Stimulated activated CD8-positive, alpha-beta memory T cell treated with anti-CD3 and anti-CD28 coated beads, Interleukin-2, amount 100 ng/mL, for 1 hour (primary cell): ENCODE data around the gene PLA1A.
"Not testable (repeated sequence)": the region's sequence is repeated elsewhere in the genome, so short reads cannot be mapped to it uniquely, and the experiment has no call there.

Source experiments
- DNase-seq, 2 donors: peaks; one replicate each; pipeline ENCODE4 v3.0.0-alpha.2; 2020; ENCODE audit warnings: low read depth in 2 of 2

Gene PLA1A

DNA sequence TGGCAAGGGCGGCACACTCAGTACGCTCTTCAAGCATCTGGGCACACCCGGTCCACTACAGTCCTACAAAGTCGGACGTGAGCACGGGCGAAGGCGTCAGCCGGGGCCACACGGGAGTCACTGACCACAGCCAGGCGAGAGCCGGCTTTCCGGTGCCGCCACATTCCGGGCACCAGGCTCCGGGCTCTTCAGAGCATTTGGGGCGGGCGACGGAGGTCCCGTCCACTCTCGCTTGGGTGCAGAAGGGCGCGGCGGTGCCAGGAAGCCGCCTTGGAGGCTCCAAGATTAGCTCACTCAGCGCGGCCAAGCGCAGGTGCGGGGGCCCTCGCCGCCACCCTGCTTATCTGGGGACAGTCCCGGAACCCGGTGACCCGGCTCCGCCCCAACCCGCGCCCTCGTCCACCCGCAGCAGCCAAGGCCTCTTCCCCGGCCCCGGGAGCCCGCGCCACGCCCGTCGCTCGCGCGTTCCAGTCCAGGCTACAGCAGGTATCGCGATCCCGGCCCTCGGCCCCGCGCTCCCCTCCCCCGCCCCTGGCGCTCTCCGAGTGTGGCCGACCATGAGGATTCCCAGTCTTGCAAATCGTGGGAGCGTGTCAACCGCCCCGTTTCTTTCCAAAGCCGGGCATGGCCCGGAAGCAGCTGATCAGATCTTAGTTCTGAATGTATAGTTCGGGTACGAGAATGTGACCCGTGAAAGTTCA is 18.2 kb upstream of the PLA1A start, which contains the start of gene ADPRH:
Gene ADPRH, plus strand, starts transcription at position 127 of the 701 bp plus-strand sequence. CDS start 2,678 bp downstream, outside the sequence.
- peak in 1 of 2 donors; percentile 17 for DNase-seq

DNA sequence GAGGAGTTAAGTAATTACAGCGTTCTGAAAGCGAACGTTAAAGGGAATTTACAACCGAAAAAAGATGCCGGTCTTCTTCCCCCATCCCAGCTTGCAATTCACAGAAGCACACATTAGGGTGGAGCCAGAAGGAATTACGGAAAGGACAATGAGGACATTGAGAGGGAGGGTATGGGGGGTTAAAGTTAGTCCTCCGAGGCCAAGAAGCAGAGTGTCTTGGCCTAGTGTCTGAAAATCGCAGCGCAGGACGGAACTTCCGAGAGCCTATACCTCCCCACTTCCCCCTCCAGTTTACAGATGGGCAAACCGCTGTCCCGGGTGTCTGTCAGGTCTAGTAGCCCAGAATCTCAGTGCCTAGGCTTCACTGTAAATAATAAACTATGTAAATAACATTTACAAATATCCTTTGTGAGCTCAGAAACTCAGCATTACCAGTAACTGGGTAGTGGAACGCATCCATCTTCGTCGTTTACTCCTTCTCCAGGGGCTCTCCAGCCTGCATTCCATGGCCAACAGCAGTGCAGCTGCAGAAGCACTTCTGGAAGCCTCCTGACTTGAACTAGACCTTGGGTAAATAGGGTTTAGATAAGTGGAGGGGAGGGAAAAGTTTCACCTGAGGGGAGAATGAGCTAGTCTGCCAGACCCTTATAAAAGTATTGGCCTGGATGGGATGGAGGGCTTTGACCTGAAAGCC is 17.5 kb upstream of the PLA1A start:
- DNase-seq, result no peak

DNA sequence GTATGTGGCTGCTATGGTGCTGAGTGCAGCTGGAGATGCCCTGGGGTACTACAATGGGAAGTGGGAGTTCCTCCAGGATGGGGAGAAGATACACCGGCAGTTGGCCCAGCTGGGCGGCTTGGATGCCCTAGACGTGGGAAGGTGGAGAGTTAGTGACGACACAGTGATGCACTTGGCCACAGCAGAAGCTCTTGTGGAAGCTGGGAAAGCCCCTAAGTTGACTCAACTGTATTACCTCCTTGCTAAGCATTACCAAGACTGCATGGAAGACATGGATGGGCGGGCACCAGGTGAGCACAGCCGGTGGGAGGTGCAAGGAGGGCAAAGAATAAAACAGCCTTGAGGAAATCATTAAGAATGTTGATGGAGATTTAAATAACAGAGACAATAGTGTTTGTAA is 15.5 kb upstream of the PLA1A start:
- no peak for DNase-seq

DNA sequence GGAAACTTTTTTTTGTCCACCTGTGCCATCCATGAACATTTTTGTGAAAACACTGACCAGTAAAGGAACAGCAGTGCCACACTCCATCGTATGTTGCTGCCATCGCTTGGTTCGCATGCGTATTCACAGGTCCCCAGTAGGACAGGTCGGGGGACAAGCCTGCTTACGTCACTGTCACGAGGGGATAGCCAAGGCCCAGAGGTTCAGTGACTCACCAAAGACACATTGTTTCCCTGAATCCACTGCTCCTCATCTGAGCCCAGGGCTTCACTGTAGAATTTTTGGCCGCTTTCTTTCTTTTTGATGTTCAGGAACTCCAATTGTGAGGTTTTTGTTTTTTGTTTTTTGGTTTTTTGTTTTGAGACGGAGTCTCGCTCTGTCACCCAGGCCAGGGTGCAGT is 12.5 kb upstream of the PLA1A start:
- no peak for DNase-seq

DNA sequence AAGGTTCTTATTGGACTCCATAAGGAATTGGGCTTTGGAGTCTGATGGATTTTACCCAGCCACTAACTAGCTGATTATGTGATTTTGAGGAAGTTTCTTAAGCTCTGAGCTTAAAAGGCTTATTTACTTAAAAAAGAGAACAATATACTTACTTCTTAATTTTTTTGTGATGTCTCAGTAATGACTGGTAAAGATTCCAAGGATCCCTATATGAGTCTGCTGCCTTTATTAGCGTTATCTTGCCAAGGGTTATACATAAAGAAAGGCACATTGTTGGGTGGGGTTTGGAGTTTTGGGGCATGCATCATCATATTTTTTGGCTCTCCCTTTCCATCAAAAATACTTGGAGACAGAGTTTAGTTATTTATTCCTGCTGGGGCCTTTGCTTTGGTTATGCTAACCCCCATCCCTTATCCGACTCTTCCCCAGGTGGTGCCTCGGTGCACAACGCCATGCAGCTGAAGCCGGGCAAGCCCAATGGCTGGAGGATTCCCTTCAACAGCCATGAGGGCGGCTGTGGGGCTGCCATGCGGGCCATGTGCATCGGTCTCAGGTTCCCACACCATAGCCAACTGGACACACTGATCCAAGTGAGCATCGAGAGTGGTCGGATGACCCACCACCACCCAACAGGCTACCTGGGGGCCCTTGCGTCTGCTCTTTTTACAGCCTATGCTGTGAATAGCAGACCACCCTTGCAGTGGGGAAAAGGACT is 11.7 kb upstream of the PLA1A start:
- DNase-seq, result no peak

DNA sequence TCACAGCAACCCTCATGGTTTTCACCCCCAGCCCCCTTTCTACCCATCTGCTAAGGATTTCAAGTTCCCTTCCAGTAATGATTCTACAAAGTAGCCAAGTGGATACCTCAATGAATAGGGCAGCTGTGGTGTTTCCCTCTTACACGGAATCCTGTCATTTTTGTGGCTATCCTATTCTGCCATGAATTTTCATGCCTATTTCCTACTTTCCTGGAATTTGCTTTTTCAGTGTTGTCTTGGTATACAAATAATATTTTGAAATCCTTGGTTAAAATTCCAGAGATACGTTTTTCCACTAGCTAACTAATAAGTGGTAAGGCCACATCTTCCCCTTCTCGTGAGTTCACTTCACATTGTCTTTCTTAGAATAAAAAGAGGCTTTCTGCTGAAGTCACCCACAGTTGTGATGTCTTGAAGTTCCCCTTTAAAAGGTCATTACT is 10.9 kb upstream of the PLA1A start:
- no peak for DNase-seq

DNA sequence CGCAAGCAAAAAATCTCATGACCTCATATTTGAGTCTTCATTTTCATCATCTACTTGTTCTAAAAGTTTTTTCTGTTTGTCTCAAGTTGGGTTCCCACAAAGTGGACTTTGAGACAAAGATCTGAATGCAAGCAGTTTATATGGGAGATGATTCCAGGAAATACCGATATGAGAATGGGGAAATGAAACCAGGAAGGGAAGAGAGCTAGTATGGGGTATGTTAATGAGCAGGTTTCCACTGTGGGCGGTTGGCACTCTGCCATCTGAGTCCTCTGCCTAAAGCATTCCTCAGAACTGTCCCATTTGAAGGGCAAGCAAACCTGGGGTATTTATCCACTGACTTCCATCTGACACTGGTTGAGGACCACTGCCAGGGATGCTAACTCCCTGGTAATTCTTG is 9.6 kb upstream of the PLA1A start:
- DNase-seq, result no peak

DNA sequence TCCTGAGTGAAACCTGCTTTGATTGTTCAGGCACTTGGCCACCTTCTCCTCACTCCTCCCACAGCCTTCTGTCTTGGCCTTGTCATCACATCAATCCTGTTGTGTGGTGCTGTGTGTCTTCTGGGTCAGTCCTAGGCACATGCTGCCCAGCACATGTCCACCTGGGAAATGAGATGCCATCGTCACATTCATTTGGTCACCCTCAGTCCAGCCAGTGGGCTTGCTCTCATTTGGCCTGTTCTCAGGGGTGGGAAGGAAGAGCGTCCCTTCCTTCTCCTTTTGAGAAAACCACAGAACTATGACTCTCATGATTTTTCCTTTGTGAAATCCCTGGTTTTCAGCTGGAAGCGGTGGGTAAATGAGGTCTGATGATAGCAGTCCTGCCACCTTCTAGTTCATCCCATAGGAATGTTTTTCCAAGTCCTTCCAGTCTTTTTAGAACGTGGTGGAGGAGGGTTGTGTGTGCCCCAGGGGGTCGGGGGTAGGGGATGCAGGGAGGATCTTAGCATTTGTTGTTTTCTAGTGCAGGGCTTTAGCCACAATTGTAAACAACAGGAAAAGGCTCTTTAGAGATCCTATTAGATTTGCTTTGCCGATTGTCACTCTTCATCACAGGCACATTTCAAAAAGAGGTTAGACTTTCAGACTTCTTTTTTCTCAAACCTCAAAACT is 8.4 kb upstream of the PLA1A start:
- no peak for DNase-seq

DNA sequence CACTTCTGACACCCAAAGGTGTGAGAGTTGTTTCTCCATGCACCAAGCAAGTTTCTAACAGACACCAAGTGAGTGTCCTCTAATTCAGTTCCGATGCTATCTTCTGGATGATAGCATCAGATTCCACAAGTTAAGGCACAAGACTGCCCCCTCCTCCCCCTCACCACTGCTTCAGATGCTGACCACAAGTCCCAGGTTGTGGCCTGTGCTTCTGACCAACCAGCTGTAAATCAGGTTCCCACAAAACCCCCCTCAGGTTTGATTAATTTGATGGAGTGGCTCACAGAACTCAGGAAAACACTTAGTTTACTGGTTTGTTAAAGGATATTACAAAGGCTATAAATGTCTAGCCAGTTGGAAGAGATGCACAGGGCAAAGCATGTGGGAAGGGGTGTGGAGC is 7.0 kb upstream of the PLA1A start:
- no peak for DNase-seq

DNA sequence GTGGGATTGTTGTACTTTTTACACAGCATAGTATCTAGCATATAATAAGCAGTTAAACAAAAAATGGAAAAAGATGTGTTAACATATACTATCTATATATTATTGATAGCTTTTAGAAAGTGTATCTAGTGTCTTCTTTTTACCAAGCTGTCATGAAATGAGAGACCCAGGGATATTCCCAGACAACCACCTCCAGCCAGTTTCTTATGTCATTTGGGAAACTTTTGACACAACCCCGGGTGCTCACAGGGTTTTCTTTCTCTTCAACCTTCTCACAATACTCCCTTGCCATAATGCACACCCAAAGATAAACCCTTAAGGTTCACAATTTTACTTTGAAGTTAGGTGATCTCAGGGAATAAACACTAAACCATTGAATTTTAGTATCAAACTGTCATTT is 4.8 kb upstream of the PLA1A start:
- DNase-seq, result no peak

DNA sequence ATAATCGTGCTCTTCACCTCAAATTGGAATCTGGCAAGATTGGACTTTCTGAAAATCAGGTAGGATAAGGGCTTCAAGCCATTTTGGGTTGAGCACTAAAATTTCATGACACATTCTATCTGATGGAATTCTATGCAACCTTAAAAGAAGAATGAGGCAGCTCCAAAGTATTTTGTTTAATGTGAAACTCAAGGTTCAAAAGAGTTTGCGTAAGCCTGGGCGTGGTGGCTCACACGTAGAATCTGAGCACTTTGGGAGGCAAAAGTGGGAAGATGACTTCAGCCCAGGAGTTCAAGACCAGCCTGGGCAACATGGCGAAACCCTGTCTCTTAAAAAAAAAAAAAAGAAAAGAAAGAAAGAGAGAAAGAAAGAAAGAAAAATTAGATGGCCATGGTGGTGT is 3.6 kb upstream of the PLA1A start:
- no peak for DNase-seq

DNA sequence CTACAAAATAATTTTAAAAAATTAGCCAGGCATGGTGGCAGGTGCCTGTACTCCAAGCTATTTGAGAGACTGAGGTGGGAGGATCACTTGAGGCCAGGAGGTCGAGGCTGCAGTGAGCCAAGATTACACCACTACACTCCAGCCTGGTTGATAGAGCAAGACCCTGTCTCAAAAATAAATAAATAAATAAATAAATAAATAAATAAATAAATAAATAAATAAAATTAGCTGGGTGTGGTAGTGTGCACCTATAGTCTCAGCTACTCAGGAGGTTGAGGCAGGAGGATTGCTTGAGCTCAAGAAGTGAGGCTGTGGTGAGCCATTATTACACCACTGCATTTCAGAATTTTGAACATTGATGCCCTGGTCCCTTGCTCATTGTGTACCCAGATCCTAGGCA is 2.8 kb upstream of the PLA1A start:
- DNase-seq, result not testable (repeated sequence)

DNA sequence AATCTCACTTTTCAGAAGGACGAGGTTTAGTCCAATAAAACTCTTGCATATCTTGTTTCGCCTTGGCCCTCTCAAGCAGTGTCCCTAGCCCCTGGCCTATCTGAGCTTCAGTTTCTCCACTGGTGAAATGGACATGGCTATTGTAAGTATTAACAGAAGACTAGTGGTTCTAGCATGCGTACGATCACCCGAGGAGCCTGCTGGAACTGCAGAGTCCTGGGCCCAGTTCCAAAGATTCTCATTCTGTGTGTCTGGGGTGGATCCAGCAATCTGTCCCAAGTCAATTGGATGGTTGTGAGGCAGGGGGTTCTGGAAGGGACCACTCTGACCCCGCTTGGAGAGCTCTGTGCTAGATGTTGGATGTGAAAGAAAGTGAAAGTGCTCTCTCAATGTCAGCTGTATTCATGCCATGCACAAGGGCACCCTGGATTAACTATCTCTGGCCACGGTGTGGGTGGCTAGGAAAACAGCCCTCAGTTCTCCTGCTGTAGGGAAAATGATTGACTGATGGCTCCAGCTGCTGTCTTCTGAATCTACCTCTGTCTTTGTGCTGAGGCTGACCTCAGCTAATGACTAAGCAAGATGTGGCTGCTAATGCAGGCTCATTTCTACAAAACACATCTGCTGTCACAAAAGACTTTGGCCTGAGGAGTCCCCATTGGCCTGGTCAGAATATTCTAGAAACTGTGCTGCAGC is 1.9 kb upstream of the PLA1A start:
- DNase-seq, result no peak

DNA sequence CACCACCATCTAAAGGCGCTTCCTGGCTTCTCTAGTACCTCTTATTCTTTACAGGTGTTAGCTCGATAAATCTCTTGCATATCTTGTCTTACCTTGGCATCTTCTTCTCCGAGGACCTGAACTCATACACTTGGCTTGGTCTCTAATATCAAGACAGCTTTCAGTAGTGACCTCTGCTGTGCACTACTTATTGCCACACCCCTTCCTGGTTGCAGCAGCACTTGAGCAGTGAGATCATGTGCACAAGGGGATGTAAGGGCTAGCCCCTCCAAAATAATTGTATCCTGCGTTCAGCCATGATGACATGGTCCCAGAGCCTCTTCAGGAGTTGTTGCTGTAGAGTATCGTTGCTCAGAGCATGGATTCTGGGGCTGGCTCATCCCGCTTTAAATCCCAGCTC is 1.3 kb upstream of the PLA1A start:
- DNase-seq, result no peak

DNA sequence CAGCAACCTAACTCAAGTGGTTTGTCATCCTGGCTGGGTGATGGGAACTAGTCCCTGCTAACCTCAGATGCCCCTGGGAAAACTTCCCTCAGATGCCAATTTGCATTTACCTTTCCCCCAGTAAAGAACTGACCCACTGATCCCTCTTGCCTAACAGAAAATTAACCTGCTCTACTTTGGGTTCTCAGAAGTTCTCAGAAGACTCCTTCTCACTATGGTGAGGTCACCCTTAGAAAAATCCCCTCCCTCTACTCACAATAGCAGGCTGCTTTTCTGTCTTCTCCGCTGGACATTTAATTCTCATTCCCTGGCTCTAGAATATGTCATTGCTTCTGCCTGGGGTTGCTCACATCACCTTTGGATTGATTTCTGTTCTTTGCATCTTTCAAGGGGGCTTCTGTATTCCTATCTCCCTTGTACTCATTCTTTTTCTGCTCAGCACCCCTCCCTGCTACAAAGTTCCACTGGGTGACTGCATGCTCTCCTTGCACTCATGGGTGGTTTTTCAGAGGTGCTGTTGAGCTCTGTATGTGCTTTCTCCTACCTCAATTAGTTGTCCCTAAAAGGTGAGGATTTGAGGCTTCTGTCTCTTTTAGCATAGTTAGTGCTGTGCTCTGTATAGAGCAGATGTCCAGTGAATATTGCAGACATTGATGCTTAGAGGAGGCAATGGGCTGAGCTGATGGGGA is 869 bp downstream of the PLA1A start:
- DNase-seq, result no peak

DNA sequence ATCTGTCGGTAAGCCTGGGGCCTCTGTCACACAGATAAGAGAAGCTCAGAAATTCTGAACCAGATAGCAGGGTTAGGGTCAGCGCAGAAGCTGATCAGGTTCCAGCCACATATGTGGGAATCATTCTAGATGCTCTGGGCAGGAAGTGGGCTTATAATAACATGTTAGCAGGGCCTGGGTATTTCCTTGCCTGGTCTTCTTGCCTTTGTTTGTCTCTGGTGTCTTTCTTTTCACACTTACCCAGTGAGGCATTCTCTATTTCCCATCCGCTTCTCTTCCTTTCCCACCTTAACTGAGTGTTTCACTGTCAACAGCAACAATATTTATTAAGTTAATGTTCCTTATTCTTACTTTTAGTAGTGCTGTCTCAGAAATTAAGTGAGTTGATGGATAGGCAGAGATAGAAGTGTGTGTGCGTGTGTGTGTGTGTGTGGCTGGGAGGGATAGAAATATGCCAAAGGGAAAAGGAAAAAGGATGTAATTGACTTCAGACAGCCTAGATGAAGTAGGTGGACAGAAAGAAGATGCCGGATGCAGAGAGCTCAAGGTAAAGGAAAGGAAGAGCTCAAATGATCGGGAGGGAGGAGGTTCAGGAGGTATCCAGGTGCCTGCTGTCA is 2.0 kb downstream of the PLA1A start:
- no peak for DNase-seq

DNA sequence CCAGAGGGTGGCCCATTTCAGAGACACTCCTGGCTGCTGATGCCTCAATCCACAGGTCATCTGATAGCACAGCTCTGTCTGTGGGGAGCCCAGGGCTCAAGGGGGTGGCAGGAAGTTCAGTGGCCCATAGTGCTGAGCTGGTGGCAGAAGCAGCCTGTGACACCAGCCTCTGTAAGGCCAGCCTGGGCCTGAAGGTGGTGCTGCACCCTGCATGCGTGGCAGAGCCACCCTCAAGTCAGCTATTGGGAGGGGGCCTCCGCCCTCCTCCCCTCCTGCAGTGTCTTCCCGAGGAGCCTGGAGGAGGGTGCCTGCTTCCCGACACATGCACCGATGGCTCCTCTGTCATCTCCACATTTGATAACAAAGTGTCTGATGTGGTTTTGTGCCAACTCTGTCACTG is 3.0 kb downstream of the PLA1A start:
- DNase-seq, result no peak

DNA sequence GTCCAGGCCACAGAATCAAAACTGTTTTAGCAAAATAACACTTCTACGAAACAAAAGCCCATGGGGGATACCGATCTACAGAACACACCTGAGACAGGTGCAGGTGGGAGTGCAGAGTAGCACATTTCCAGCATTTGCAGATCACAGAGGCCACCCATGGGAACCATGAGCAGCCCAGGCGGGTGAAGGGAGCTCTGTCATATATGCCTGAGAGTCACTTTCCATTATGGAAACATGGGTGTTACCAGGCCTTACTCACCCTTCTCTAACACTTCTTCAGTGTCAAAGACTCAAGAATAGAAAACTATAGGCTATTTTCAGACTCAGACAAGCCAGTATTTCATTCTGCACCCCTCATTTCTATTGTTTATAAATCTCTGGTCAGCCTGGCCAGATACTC is 3.5 kb downstream of the PLA1A start:
- DNase-seq, result no peak

DNA sequence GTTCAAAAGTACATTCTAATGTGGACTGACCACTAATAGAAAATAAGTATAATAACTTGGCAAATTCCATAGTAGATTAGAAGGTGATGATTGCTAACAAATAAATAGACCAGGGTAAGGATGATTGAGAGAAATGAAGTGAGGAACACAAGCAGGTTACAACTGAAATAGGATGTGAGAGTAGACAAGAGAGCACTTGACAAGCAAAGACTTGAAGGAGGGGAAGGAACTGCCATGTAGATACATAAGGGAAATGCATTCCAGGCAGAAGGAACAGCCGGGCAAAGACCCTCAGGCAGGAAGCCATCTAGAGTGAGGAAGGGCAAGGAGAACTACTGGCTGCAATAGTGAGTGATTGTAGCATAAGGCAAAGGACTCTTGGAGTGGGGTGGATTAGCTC is 5.0 kb downstream of the PLA1A start:
- DNase-seq, result no peak

DNA sequence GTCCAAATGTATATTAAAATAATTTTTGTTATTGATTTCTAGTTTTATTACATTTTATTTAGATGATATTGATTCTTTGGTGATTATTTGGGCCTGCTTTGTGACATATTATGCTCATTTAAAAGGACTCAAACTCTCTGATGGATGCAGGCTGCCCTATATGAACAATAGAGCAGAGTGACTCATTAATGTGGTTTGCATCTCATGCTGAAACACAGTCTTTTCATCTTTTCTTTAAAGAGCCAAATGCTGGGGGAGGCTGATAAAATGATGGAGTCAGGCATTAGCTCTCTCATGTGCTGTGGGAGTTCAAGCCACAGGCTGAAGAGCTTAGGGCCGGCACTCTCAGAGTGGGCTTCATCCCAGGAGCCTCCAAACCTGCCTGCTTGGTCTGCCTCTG is 7.2 kb downstream of the PLA1A start:
- no peak for DNase-seq
